Colonic mucosa (tissue), 4 donors: Measurements from ENCODE around the gene TMEM222. TPM values are rescaled to one million over a fixed set of nuclear protein-coding genes. Genes with fewer than 3 reads are reported as not detected.

ENCODE experiments used
- DNase-seq: peaks from one replicate; pipeline ENCODE4 v3.0.0-alpha.2; 2020
- H3K27ac ChIP-seq: fragments of 200-600 bp; one replicate; pipeline ENCODE4 v1.8.0; 2021
- H3K27me3 ChIP-seq: fragments of 200-600 bp; one replicate; pipeline ENCODE4 v1.8.0; 2021
- H3K36me3 ChIP-seq: fragments of 200-600 bp; one replicate; pipeline ENCODE4 v1.8.0; 2021
- H3K4me1 ChIP-seq: fragments of 200-600 bp; one replicate; pipeline ENCODE4 v1.8.0; 2021; ENCODE audit warnings: mild to moderate bottlenecking
- H3K4me3 ChIP-seq: fragments of 200-600 bp; one replicate; pipeline ENCODE4 v1.8.0; 2021
- H3K9ac ChIP-seq, 2 donors: one replicate each; pipeline ENCODE4 v1.7.0; 2013; ENCODE audit warnings: control low read depth in 2 of 2, low read depth in 2 of 2, low read length in 2 of 2
- H3K9me3 ChIP-seq: fragments of 200-600 bp; one replicate; pipeline ENCODE4 v1.8.0; 2021
- intact Hi-C: fragments of 100-400 bp; cut with DNase I; formaldehyde crosslinking; loops from one replicate; pipeline ENCODE4 v1.14.1; 2022
- total RNA-seq, 2 donors: library from RNA; stranded (reverse); fragmentation: NEBNext Ultra II Directional in 1 of 2; extraction: Animal tissue kit (Norgen Biotek cat#: 25700) in 1 of 2; gene quantifications; one replicate each; pipeline ENCODE4 v1.2.1, GENCODE V29; 2021
- TF ChIP-seq, protein P1 (sequence below): fragments of 200-600 bp; IDR thresholded peaks from one replicate; pipeline ENCODE4 v1.8.0; 2022; ENCODE audit warnings: antibody characterized with exemption, mild to moderate bottlenecking
- donor health status: healthy.
- donor health status: DM: no; HTN: no; CAD: no.
- donor health status: DM: no; HTN: no; CAD: no.

TMEM222 gene
- total RNA-seq, 2 donors from 2014 or later = 28.6 to 35.4 TPM

DNA sequence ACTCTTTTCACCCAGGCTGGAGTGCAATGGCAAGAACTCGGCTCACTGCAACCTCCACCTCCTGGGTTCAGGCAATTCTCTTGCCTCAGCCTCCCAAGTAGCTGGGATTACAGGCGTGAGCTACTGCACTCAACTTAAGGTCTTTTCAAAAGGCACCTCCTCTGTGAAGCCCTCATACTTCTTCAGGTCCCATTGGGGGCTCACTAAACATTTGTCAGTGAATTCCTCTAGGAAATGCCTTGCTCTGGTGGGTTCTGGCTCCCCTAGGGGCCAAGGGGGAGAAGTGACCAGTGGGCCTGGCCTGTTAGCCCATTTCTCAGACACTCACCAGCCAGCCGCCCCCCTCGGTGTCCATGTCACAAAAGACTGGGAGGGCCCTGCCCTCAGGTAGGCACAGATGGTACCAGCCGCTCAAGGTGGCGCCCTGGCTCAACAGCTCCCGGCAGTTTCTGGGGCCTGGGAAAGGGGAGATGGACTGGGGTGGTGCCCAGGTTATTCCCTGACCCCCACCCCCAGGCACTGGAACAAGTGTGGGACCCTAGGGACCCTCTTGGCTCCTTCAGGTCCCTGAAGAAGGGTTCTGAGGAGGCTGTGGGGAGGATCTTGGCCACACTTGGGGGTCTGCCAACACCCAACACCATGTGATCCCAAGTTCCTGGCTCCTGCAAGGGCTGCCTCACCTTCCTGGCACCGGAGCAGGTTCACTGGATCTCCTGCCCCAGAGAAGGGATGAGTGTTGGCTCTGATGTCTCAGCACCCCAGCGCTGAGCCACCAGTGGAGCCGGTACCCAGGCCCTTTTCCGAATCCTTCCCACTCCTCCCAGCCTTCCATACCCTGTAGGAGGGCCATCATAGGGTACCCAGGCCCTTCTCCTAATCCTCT is 51.1 kb downstream of the TMEM222 start:
- Histone ChIP-seq H3K4me1 (no peaks in the 10 kb centered on the region), H3K4me3 (no peak overlapping the region), H3K9ac (no peak overlapping the region), H3K9me3 (no peaks in the 10 kb centered on the region), H3K27ac (no peak overlapping the region), H3K27me3 (no peaks in the 10 kb centered on the region), H3K36me3 (no peaks in the 10 kb centered on the region)
- intact Hi-C loops = no loop called here
- TF ChIP-seq, protein P1, sequence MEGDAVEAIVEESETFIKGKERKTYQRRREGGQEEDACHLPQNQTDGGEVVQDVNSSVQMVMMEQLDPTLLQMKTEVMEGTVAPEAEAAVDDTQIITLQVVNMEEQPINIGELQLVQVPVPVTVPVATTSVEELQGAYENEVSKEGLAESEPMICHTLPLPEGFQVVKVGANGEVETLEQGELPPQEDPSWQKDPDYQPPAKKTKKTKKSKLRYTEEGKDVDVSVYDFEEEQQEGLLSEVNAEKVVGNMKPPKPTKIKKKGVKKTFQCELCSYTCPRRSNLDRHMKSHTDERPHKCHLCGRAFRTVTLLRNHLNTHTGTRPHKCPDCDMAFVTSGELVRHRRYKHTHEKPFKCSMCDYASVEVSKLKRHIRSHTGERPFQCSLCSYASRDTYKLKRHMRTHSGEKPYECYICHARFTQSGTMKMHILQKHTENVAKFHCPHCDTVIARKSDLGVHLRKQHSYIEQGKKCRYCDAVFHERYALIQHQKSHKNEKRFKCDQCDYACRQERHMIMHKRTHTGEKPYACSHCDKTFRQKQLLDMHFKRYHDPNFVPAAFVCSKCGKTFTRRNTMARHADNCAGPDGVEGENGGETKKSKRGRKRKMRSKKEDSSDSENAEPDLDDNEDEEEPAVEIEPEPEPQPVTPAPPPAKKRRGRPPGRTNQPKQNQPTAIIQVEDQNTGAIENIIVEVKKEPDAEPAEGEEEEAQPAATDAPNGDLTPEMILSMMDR = no peak
- DNase-seq = no peak

DNA sequence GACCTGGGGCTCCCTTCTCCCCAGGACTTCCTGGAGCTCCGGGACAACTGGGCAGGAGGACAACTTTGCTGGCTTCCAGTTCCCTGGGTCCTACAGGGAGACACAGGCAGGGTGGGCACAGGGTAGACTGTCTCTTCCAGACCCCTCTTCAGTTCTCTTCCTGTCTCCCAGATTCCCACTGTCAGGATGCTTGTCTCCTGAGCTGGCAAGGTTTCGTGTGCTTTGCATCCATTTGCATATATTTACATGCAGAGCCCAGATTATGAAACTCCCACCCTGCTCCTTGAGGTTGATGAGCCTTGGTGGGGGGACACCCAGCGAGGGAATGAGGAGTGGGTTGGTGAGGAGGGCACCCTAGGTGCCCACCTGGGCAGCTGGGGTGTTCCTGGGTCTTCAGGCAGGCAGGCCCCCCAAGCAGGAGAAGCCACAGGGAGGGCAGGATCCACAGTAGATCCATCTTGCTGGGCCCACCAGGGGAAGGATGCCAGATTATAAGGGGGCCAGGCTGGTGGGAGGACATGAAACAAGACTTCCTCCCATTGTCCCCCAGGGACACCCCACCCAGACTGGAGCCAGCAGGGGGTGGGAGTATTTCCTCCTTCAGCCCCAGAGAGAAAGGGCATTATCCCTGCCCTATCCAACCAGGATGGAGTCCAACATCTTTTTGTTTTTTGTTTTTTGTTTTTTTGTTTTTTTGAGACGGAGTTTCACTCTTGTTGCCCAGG is 52.6 kb downstream of the TMEM222 start, which contains the start of gene FCN3:
Gene FCN3, minus strand, starts transcription at position 463 of the 725 bp plus-strand sequence. Its CDS starts 6 bp downstream, at position 457.
- Histone ChIP-seq H3K27ac (no peak within 1 kb of the TSS), H3K36me3 (no peaks in the 10 kb centered on the region), H3K27me3 (no peaks in the 10 kb centered on the region), H3K9me3 (no peaks in the 10 kb centered on the region), H3K4me3 (no peak within 1 kb of the TSS), H3K9ac (no peak within 1 kb of the TSS), H3K4me1 (no peaks in the 10 kb centered on the region)
- intact Hi-C loops = no loop called here
- no peak for DNase-seq
- TF ChIP-seq, protein P1 = no peak

DNA sequence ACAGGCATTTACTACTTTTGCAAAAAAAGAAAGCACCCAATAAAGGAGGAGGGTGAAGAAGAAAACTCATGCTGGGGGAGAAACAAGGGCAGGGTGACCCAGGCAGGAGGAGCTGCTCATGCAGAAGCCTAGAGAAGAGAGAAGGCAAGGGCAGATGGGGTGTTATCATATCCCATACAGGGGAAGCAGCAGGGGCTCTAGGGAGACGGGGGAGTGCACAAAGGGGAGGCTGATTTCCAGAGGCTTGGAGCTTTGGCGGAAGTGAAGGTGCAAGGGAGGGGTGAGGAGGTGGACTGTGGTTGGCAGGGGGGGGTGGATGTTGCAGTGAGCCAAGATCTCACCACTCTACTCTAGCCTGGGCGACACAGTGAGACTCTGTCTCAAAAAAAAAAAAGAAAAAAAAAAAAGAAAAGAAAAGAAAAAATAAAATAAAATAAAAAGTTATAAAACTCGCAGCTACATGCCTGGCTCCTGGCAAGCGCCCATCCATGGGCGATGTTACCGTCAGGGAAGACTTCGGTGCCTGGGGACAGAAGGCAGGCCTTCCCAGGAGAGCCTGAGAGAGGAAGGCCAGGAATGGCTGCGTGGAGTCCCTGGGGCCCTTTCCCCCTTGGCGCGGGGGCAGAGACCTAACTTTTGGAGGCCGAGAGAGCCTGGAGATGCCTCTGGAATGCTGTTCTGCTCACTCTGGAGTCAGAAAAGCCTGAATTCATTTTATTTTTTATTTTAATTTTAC is 56.0 kb downstream of the TMEM222 start:
- TF ChIP-seq, protein P1 = no peak
- no peak overlapping the region for H3K4me3 ChIP-seq
- no peaks in the 10 kb centered on the region for H3K9me3 ChIP-seq
- DNase-seq = no peak
- no peak overlapping the region for H3K9ac ChIP-seq
- H3K4me1 ChIP-seq = no peaks in the 10 kb centered on the region
- H3K36me3 ChIP-seq = no peaks in the 10 kb centered on the region
- H3K27ac ChIP-seq = no peak overlapping the region
- intact Hi-C loops = no loop called here
- H3K27me3 ChIP-seq = no peaks in the 10 kb centered on the region

DNA sequence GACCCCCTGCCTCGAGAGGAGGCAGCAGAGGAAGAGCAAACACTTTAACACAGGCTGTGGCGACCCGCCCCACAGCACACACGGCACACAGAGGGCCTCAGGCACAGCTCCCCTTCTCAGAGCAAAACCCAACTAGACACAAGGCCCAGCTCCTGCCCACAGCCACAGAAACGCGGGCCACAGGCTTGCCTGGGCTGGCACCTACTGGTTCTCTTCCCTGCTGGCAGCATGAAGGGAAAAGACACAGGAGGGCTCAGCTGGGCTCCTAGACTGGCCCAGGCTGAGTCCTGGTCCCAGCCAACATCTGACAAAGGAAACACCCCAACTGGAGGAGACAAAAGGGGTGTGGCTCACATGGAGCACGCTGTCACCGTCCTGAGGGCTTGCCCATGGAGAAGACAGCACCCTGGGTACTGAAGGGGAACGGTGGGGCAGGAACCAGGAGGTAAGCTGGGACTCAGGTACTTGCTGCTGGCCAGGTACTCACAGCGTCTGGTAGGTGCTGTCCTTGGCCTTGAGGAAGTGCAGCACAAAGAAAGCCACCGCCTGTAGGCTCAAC is 57.7 kb downstream of the TMEM222 start:
- Histone ChIP-seq H3K27ac (no peak overlapping the region), H3K9ac (no peak overlapping the region), H3K36me3 (no peaks in the 10 kb centered on the region), H3K4me1 (no peaks in the 10 kb centered on the region), H3K4me3 (no peak overlapping the region), H3K9me3 (no peaks in the 10 kb centered on the region), H3K27me3 (no peaks in the 10 kb centered on the region)
- DNase-seq = no peak
- TF ChIP-seq, protein P1 = no peak
- intact Hi-C loops = no loop called here

DNA sequence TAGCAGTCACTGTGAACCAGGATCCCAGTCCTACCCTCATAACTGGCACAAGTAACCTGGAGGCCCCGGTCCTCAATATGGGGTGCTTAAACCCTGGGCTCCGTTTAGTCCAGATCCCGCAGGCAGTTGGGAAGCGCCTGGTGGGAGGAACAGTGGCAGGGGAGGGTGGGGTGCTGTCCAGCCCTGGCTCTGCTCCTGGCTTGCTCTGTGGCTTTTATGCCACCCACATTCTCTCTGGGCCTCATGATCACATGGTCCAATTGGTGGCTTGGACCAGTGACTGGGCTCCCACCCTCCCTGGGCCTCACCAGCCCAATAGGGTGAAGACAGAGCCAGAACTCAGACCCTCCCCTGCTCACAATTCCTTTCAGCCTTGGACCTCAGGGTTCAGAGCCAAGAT is 58.3 kb downstream of the TMEM222 start:
- Histone ChIP-seq H3K4me3 (no peak overlapping the region), H3K9me3 (no peaks in the 10 kb centered on the region), H3K9ac (no peak overlapping the region), H3K36me3 (no peaks in the 10 kb centered on the region), H3K27me3 (no peaks in the 10 kb centered on the region), H3K4me1 (no peaks in the 10 kb centered on the region), H3K27ac (no peak overlapping the region)
- intact Hi-C loops = no loop called here
- TF ChIP-seq, protein P1 = no peak
- no peak for DNase-seq
